A549 (cell line): ENCODE measurements around the gene MLLT1. TPM values are rescaled to one million over a fixed set of nuclear protein-coding genes. Genes with fewer than 3 reads are reported as not detected.

Experiments
- ATAC-seq, 2 experiments: fragments of 200-7000 bp in 1 of 2; fragments of >200 bp in 1 of 2; cut with Nextera tagmentation in 1 of 2; cut with Tn5 transposase in 1 of 2; 3 replicates each; pipeline versions ENCODE4 v1.8.0 to v1.9.1; 2018 to 2020; ENCODE audit warnings: mild to moderate bottlenecking in 1 of 2, moderate library complexity in 1 of 2
- CTCF ChIA-PET: fragments of 300-600 bp; sonication (Branson Sonifier 250); formaldehyde crosslinking; extraction: SDS; loops from one replicate; lab custom pipeline; 2021; ENCODE audit warnings: antibody characterized with exemption, inconsistent platforms; lab: Yijun Ruan, JAX
- POLR2A ChIA-PET: fragments of 350-600 bp; formaldehyde crosslinking; extraction: SDS; loops from one replicate; lab custom pipeline; 2021; ENCODE audit warnings: antibody characterized with exemption, inconsistent platforms; lab: Yijun Ruan, JAX
- DNase-seq, 2 experiments: peaks; one replicate each; pipeline versions ENCODE4 v3.0.0 to v3.0.0-alpha.2; 2011 to 2016; ENCODE audit warnings: low read depth in 1 of 2, low spot score in 1 of 2
- FAIRE-seq: peaks from 2 replicates; lab custom pipeline; 2011; peaks lifted over from hg19 to GRCh38; lab: Jason Lieb, UNC
- H3K27ac ChIP-seq, 2 experiments: fragments of >200 bp; sonication (Bioruptor Twin); formaldehyde crosslinking; 3 replicates each; pipeline ENCODE4 v1.5.1; 2016 to 2017
- H3K4me1 ChIP-seq: fragments of >200 bp; sonication (Bioruptor Twin); formaldehyde crosslinking; 3 replicates; pipeline ENCODE4 v1.6.1; 2016
- H3K4me2 ChIP-seq: fragments of >200 bp; sonication (Bioruptor Twin); formaldehyde crosslinking; 3 replicates; pipeline ENCODE4 v1.6.1; 2016
- H3K4me3 ChIP-seq: fragments of >200 bp; sonication (Bioruptor Twin); formaldehyde crosslinking; 3 replicates; pipeline ENCODE4 v1.5.1; 2016
- H3K9me3 ChIP-seq: fragments of >200 bp; sonication (Bioruptor Twin); formaldehyde crosslinking; 3 replicates; pipeline ENCODE4 v1.6.1; 2016
- CHD2 ChIP-seq: fragments of 150-350 bp; IDR thresholded peaks from 2 replicates; pipeline ENCODE4 v1.6.1; 2014; ENCODE audit warnings: low read length; ENCODE audit not compliant: partially characterized antibody
- EHF ChIP-seq: fragments of 250-450 bp; sonication (Bioruptor Pico); IDR thresholded peaks from 2 replicates; pipeline ENCODE4 v1.5.0; 2020; ENCODE audit warnings: mild to moderate bottlenecking
- FOSB ChIP-seq: fragments of 250-450 bp; sonication (Bioruptor Pico); IDR thresholded peaks from 2 replicates; pipeline ENCODE4 v1.5.0; 2020; ENCODE audit warnings: mild to moderate bottlenecking, moderate library complexity
- FOXS1 ChIP-seq: fragments of 250-450 bp; sonication (Bioruptor Pico); IDR thresholded peaks from 2 replicates; pipeline ENCODE4 v1.5.0; 2020; ENCODE audit warnings: mild to moderate bottlenecking, moderate library complexity
- HDAC2 ChIP-seq: fragments of 200-600 bp; sonication (generic); IDR thresholded peaks from 2 replicates; pipeline ENCODE4 v1.6.1; 2016
- HEYL ChIP-seq: fragments of 250-450 bp; sonication (Bioruptor Pico); IDR thresholded peaks from 2 replicates; pipeline ENCODE4 v1.8.0; 2021; ENCODE audit warnings: mild to moderate bottlenecking, moderate library complexity
- HOXB5 ChIP-seq: fragments of 250-450 bp; sonication (Bioruptor Pico); IDR thresholded peaks from 2 replicates; pipeline ENCODE4 v1.5.0; 2020; ENCODE audit warnings: mild to moderate bottlenecking, moderate library complexity
- JUNB ChIP-seq: fragments of >200 bp; sonication (Bioruptor Twin); formaldehyde crosslinking; IDR thresholded peaks from 2 replicates; pipeline ENCODE4 v1.6.1; 2016
- KDM1A ChIP-seq: fragments of 200-600 bp; sonication (generic); IDR thresholded peaks from 2 replicates; pipeline ENCODE4 v1.6.1; 2016; ENCODE audit warnings: low read depth, mild to moderate bottlenecking
- KDM5A ChIP-seq: fragments of 200-600 bp; sonication (generic); IDR thresholded peaks from 2 replicates; pipeline ENCODE4 v1.6.1; 2016; ENCODE audit warnings: antibody characterized with exemption, mild to moderate bottlenecking
- MYC ChIP-seq: IDR thresholded peaks from 2 replicates; pipeline ENCODE4 v1.6.1; 2012; ENCODE audit warnings: mild to moderate bottlenecking, inconsistent platforms, low read length, improper control_type of control experiment, borderline replicate concordance
- NFE2L2 ChIP-seq: fragments of 150-350 bp; conservative IDR thresholded peaks from 2 replicates; pipeline ENCODE4 v1.6.1; 2014; ENCODE audit warnings: low read length
- NPAS2 ChIP-seq: fragments of 250-450 bp; sonication (Bioruptor Pico); IDR thresholded peaks from 2 replicates; pipeline ENCODE4 v1.8.0; 2022; ENCODE audit warnings: mild to moderate bottlenecking, moderate library complexity, borderline replicate concordance
- NR3C1 ChIP-seq: fragments of >200 bp; sonication (Bioruptor Twin); formaldehyde crosslinking; IDR thresholded peaks from 3 replicates; pipeline ENCODE4 v1.6.1; 2017
- PHF8 ChIP-seq: fragments of 200-600 bp; sonication (generic); IDR thresholded peaks from 2 replicates; pipeline ENCODE4 v1.6.1; 2016; ENCODE audit warnings: low read depth, mild to moderate bottlenecking, antibody characterized with exemption, moderate library complexity, borderline replicate concordance
- POLR2A ChIP-seq: IDR thresholded peaks from 2 replicates; pipeline ENCODE4 v1.6.1; 2012; ENCODE audit warnings: mild to moderate bottlenecking, low read length
- RAD21 ChIP-seq, 2 experiments: fragments of >200 bp in 1 of 2; sonication (Bioruptor Twin) in 1 of 2; formaldehyde crosslinking in 1 of 2; IDR thresholded peaks in 1 of 2; conservative IDR thresholded peaks in 1 of 2; 2 replicates in 1 of 2; 3 replicates in 1 of 2; pipeline ENCODE4 v1.6.1; 2012 to 2018; ENCODE audit warnings: inconsistent platforms in 1 of 2
- RCOR1 ChIP-seq: fragments of 150-350 bp; IDR thresholded peaks from 2 replicates; pipeline ENCODE4 v1.6.1; 2014; ENCODE audit warnings: antibody characterized with exemption, low read length, low read depth
- RNF2 ChIP-seq: fragments of 200-600 bp; sonication (generic); IDR thresholded peaks from 2 replicates; pipeline ENCODE4 v1.6.1; 2016; ENCODE audit warnings: low read depth, mild to moderate bottlenecking, antibody characterized with exemption, moderate library complexity, borderline replicate concordance
- SREBF2 ChIP-seq: fragments of 450-650 bp; IDR thresholded peaks from 2 replicates; pipeline ENCODE4 v1.6.1; 2014; ENCODE audit warnings: mild to moderate bottlenecking, moderate library complexity
- TFCP2L1 ChIP-seq: fragments of 250-450 bp; sonication (Bioruptor Pico); IDR thresholded peaks from 2 replicates; pipeline ENCODE4 v1.5.0; 2021; ENCODE audit warnings: mild to moderate bottlenecking
- TP53 ChIP-seq: fragments of 250-450 bp; sonication (Bioruptor Pico); IDR thresholded peaks from 2 replicates; pipeline ENCODE4 v1.5.0; 2021; ENCODE audit warnings: mild to moderate bottlenecking, moderate library complexity
- ZNF302 ChIP-seq: fragments of 250-450 bp; sonication (Bioruptor Pico); IDR thresholded peaks from 2 replicates; pipeline ENCODE4 v1.9.0; 2021; ENCODE audit warnings: inconsistent platforms, mild to moderate bottlenecking, moderate library complexity
- WGBS: methylation state at CpG from one replicate; pipeline ENCODE4 v1.1.6; 2017; ENCODE audit errors: missing lambda C conversion rate; 5-methylcytosine and 5-hydroxymethylcytosine counted together
- polyA plus RNA-seq, 4 experiments: library from polyadenylated mRNA; depleted of rRNA in 3 of 4; stranded (reverse); fragments of >200 nt; fragmentation: RNase III in 1 of 4; extraction: RNeasy Plus Mini Kit Qiagen cat#74134 plus additional on column Dnase treatment in 1 of 4; gene quantifications; 2 replicates in 3 of 4; 3 replicates in 1 of 4; pipeline ENCODE4 v1.2.3, GENCODE V29; 2011 to 2017
- TF ChIP-seq, protein P1 (sequence below): fragments of 250-450 bp; sonication (Bioruptor Pico); IDR thresholded peaks from 2 replicates; pipeline ENCODE4 v1.5.0; 2021; ENCODE audit warnings: mild to moderate bottlenecking, moderate library complexity, borderline replicate concordance
- TF ChIP-seq, protein P2 (sequence below): fragments of 250-450 bp; sonication (Bioruptor Pico); IDR thresholded peaks from 2 replicates; pipeline ENCODE4 v1.5.0; 2020; ENCODE audit warnings: low read depth, mild to moderate bottlenecking, moderate library complexity
- TF ChIP-seq, protein P3 (sequence below): fragments of 150-350 bp; IDR thresholded peaks from 2 replicates; pipeline ENCODE4 v1.6.1; 2014; ENCODE audit warnings: low read depth, mild to moderate bottlenecking, low read length

Gene MLLT1
- polyA plus RNA-seq, 2 of the 4 experiments (the other 2 are of a cell fraction): 7.4 to 17.5 TPM

DNA sequence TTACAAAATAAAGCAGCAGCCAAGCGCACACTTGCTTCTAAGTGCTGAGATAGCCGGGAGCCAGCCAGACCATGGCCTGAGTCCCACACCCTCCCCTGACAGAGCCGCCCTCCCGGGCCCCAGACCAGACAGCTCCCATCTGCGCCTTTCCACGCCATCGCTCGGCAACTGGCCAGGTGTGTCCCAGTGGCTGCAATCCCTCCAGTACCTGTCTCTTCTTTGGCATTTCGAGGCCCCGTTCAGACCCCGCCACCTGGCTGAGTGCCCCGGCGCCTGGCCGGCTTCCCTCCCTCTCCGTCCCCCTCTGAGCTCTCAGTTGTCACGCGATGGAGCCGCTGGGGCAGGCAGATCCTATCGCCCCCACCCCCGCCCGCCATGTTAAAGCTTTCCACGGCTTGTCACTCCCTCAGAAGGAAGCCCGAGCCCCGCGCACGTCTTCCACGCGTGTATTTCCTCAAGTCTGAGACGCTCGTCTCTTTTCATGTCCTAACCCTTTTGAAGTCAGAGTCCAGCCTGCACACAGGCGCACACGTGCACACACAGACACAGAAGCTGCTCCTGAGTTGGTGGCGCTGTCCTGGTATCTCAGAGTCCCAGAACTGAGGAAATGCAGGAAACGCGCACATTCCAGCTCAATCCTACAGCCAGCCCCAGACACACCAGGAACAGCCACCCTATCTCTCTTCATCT is 7.9 kb downstream of the MLLT1 start:
- Histone ChIP-seq H3K4me3 (no peak overlapping the region), H3K9me3 (no peaks in the 10 kb centered on the region), H3K4me1 (peaks cover 7% of the 10 kb centered on the region; the same call in 1 of the 3 replicates), H3K4me2 (no peak overlapping the region), H3K27ac (no peak overlapping the region)
- ChIA-PET CTCF (interaction anchor here (1.0 kb wide), 1 partner anchor 468 kb away, joined by 3 read pairs; no protein-coding TSS in a partner anchor), POLR2A (no interaction called here)
- no peak for DNase-seq
- 97% methylated on average over 26 of the region's 35 CpGs for WGBS
- FAIRE-seq: no peak
- no peak for ATAC-seq
- TF ChIP-seq, protein P1, sequence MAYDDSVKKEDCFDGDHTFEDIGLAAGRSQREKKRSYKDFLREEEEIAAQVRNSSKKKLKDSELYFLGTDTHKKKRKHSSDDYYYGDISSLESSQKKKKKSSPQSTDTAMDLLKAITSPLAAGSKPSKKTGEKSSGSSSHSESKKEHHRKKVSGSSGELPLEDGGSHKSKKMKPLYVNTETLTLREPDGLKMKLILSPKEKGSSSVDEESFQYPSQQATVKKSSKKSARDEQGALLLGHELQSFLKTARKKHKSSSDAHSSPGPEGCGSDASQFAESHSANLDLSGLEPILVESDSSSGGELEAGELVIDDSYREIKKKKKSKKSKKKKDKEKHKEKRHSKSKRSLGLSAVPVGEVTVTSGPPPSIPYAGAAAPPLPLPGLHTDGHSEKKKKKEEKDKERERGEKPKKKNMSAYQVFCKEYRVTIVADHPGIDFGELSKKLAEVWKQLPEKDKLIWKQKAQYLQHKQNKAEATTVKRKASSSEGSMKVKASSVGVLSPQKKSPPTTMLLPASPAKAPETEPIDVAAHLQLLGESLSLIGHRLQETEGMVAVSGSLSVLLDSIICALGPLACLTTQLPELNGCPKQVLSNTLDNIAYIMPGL (CRISPR knock-in tag): no peak
- no peak for TF ChIP-seq FOSB
- TF ChIP-seq RCOR1: no peak
- no peak for TF ChIP-seq HDAC2
- no peak for TF ChIP-seq KDM5A
- no peak for TF ChIP-seq SREBF2
- no peak for TF ChIP-seq TP53 (CRISPR knock-in tag)
- TF ChIP-seq, protein P2, sequence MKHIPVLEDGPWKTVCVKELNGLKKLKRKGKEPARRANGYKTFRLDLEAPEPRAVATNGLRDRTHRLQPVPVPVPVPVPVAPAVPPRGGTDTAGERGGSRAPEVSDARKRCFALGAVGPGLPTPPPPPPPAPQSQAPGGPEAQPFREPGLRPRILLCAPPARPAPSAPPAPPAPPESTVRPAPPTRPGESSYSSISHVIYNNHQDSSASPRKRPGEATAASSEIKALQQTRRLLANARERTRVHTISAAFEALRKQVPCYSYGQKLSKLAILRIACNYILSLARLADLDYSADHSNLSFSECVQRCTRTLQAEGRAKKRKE (CRISPR knock-in tag): no peak
- no peak for TF ChIP-seq MYC
- no peak for TF ChIP-seq RAD21 (conservative IDR thresholded peaks at IDR 0.05 in 1 of 2, IDR thresholded peaks at IDR 0.05 in 1 of 2)
- TF ChIP-seq PHF8: no peak
- no peak for TF ChIP-seq TFCP2L1 (CRISPR knock-in tag)
- TF ChIP-seq CHD2: no peak
- no peak for TF ChIP-seq POLR2A
- TF ChIP-seq EHF: no peak
- no peak for TF ChIP-seq NFE2L2

DNA sequence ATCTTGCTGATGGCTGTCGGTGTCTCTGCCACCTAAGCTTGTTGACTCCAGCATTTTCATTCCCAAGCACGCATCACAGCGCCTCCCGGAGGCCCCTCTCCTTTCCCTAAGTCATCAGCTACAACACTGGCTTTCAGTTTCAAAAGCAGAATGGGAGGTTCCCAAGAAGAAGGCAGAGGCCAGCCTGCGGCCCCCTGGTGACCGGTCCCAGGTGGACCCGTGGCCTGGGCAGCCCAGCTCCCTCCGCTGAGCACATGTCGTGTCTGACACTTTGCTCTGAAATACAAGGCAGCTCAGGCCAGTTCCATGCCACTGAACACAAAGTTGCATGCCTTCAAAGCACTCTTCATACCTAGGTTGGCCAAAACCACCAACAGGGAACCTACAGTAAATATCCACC is 8.5 kb downstream of the MLLT1 start:
- peaks cover 7% of the 10 kb centered on the region; the same call in 1 of the 3 replicates for H3K4me1 ChIP-seq
- WGBS: 82% methylated on average over 9 of the region's 9 CpGs
- no peak for FAIRE-seq

More for the DNA sequence above, 8.5 kb downstream of the MLLT1 start:
- ATAC-seq: no peak; a peak in 1 of 6 replicates
- DNase-seq: no peak
- ChIA-PET POLR2A (no interaction called here), CTCF (interaction anchor here (1.0 to 2.3 kb wide), 2 partner anchors 53 to 467 kb away, joined by 3 to 13 read pairs; no protein-coding TSS in a partner anchor)
- TF ChIP-seq, protein P3, sequence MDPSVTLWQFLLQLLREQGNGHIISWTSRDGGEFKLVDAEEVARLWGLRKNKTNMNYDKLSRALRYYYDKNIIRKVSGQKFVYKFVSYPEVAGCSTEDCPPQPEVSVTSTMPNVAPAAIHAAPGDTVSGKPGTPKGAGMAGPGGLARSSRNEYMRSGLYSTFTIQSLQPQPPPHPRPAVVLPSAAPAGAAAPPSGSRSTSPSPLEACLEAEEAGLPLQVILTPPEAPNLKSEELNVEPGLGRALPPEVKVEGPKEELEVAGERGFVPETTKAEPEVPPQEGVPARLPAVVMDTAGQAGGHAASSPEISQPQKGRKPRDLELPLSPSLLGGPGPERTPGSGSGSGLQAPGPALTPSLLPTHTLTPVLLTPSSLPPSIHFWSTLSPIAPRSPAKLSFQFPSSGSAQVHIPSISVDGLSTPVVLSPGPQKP: no peak
- TF ChIP-seq ZNF302 (no peak), KDM1A (no peak), HEYL (CRISPR knock-in tag) (no peak), FOXS1 (CRISPR knock-in tag) (no peak), NPAS2 (CRISPR knock-in tag) (no peak), JUNB (no peak), NR3C1 (no peak), HOXB5 (CRISPR knock-in tag) (no peak), RNF2 (no peak)
- TF ChIP-seq, protein P1 (CRISPR knock-in tag): no peak
- no peak overlapping the region for H3K27ac ChIP-seq
- H3K4me3 ChIP-seq: no peak overlapping the region
- H3K9me3 ChIP-seq: no peaks in the 10 kb centered on the region
- no peak overlapping the region for H3K4me2 ChIP-seq
